GM19025 (cell line): ENCODE results near the gene CTPS2.
"Not testable (repeated sequence)": the region's sequence is repeated elsewhere in the genome, so short reads cannot be mapped to it uniquely, and the experiment has no call there.

Experiments
- ATAC-seq: cut with Tn5 transposase; IDR thresholded peaks from one replicate; pipeline ENCODE4 v1.9.1; 2021; ENCODE audit warnings: mild to moderate bottlenecking, low read depth, moderate library complexity; ENCODE audit not compliant: unreplicated experiment

Gene CTPS2

DNA sequence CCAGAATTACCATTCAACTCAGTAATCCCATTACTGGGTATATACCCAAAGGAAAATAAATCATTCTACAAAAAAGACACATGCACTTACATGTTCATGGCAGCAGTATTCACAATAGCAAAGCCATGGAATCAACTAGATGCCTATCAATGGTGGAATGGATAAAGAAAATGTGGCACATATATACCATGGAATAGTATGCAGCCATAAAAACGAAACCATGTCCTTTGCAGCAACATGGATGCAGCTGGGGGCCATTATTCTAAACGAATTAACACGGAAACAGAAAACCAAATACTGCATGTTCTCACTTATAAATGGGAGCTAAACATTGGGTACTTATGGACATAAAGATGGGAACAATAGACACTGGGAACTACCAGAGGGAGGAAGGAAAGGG lies 101.8 kb downstream of the CTPS2 start:
- ATAC-seq, result not testable (repeated sequence)

DNA sequence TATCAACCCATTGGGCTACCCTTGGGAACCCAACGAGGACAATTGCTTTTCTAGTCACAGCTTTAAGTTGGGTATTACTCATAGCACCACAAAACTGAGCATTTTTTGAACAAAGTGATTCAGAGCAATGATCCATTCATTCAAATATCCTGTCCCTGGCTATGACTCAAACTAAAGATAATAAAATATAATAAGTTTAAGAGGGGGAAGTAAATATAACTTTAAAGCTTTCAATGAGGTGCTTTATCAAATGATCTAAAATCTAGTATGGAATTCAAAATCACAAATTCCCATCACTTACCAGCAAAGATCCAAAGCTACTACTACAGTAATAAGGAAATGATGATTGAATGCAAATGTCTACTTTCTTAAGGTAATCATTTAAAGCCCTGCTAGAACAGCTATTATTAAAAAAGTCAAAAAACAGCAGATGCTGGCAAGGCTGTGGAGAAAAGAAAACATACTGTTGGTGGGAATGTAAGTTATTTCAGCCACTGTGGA lies 102.3 kb downstream of the CTPS2 start:
- no peak for ATAC-seq

DNA sequence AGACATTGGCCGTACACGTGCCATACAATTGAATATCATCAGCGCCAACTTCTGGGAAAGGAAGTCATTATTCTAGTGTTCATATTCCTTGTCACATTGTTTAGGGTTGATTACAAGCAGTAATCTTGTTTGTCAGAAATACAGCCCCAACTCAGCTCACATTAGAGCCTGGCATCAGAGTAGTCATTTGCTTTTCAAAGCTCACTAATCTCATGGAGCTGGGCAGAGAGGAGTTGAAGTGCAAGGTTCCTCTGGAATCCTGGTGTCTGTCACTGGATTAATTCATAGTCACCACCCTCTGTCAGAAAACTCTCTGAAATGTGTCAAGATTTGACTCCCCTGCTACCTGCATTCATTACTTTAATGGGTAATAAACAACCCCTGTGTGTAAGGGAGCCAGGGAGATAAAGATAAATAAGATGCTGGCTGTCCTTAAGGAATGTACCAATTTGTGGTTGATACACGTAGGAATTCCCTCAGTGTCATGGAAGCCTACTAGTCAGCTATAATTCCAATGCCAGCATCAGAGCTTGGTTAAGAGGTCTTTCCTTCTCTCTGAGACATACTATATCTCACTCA lies 106.2 kb downstream of the CTPS2 start:
- no peak for ATAC-seq

- no peak for ATAC-seq
These were observed 108.1 kb downstream of the CTPS2 start for GRCh38 chrX:16604337-16604736.

DNA sequence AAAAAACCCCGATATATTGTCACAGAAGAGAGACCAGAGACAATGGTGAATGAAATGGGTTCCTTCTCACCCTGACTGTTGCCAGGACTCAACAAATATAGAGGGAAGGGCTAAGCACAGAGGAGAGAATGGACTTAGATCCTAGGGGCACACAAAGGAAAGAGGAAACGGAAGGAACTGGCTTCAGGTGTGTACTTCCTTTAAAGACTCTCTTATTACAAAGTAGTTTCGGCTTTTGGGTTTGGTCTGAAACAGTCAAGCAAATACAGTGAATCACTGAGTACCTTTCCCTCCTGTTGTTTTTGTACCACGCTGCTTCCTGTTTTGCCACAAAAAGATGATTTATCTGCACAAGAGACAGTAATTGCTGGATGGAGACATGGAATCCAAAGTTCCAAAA lies 108.6 kb downstream of the CTPS2 start:
- no peak for ATAC-seq

- not testable (repeated sequence) for ATAC-seq
These were observed 109.2 kb downstream of the CTPS2 start for GRCh38 chrX:16603235-16603634.

GRCh38 chrX:16601885-16602284 lies 110.6 kb downstream of the CTPS2 start:
- ATAC-seq, result no peak

- no peak for ATAC-seq
These were observed 118.0 kb downstream of the CTPS2 start for GRCh38 chrX:16594490-16594889.

- no peak for ATAC-seq
These were observed 118.7 kb downstream of the CTPS2 start for GRCh38 chrX:16593801-16594200.

DNA sequence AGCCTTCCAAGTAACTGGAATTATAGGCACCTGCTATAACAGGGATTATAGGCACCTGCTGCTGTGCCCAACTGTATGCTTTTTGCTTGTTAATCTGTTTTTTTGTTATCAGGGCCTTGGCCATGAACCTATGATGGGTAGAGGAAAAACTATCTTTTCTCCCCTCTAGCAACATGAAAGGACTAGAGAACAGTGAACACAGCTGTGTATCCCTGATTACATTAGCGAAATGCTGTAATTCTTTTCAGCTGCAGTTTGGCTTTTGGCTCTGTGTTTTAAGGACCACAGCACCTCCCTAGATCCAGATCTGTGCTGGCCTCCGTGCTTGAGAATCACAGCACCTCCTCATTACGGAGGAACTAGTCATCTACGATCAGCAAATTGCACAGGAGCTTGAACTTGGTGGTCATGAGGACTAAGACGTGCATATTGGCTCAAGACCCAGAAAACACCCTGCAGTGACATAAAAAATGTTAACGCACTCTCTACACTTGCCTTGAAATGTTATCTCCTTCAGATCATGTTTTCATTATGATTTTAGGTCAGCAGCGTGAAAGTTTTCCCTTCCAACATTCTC lies 120.2 kb downstream of the CTPS2 start:
- ATAC-seq, result no peak

GRCh38 chrX:16589826-16590225 lies 122.6 kb downstream of the CTPS2 start:
- no peak for ATAC-seq

DNA sequence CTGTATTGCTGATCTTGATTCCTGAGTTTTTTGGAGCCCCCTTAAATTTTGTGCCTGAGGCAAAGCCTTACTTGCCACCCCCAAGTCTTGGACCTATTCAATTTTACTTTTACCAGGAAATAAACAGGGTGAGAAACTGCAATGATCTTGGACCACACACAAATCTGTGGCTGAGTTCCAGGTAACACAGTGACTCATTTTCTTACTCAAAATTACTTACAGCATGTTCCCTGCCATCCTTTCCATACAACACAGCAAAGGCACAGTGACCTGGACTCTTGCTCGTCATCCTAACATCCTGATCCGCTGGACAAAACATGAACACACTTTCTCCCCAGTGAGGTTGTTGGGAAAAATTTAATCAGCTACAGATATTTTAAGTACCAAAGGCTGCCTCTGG lies 123.3 kb downstream of the CTPS2 start:
- ATAC-seq, result no peak

- no peak for ATAC-seq
These were observed 124.2 kb downstream of the CTPS2 start for GRCh38 chrX:16588266-16588665.

DNA sequence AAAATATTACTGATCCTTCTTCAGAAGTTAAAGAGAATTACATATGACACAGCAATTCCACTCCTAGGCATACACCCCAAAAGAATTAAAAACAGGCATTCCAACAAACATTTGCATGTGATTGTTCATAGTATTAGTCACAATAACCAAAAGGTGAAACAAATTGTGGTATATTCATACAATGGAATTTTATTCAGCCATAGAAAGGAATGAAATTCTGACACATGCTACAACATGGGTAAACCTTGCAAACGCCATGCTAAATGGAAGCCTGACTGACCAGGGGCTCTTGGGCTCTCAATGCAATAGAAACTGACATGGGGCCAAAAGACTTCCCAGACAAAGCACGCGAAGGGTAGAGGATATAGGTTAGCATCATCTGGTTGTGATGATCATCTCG lies 124.6 kb downstream of the CTPS2 start:
- ATAC-seq, result no peak

DNA sequence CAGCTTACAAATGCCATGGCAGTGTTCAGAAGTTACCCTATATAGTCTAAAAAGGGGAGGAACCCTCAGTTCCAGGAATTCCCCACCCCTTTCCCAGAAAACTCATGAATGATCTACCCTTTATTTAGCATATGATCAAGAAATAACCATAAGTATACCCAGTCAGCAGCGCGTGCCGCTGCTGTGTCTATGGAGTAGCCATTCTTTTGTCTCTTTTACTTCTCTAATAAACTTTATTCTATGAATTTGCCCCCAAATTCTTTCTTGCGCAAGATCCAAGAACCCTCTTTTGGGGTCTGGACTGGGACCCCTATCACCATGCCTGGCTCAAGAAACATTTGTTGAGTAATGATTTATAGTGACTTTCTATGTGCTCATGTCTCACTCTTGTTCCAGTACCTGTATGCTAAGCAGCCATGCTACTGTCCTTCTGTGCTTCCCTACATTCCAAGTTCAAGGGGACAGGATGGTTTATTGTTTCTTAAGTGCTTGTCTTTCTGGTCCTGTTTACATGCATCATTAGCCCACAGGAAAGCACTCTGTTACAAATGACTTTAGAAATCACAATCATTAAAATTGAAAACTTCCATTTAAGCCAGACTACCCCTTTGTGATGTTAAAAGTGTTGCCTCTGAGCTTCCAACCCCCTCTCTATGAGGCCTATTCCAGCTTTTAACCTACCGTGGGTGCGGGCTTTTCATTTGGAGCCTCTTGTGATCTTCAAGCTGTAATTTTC lies 125.9 kb downstream of the CTPS2 start:
- no peak for ATAC-seq

DNA sequence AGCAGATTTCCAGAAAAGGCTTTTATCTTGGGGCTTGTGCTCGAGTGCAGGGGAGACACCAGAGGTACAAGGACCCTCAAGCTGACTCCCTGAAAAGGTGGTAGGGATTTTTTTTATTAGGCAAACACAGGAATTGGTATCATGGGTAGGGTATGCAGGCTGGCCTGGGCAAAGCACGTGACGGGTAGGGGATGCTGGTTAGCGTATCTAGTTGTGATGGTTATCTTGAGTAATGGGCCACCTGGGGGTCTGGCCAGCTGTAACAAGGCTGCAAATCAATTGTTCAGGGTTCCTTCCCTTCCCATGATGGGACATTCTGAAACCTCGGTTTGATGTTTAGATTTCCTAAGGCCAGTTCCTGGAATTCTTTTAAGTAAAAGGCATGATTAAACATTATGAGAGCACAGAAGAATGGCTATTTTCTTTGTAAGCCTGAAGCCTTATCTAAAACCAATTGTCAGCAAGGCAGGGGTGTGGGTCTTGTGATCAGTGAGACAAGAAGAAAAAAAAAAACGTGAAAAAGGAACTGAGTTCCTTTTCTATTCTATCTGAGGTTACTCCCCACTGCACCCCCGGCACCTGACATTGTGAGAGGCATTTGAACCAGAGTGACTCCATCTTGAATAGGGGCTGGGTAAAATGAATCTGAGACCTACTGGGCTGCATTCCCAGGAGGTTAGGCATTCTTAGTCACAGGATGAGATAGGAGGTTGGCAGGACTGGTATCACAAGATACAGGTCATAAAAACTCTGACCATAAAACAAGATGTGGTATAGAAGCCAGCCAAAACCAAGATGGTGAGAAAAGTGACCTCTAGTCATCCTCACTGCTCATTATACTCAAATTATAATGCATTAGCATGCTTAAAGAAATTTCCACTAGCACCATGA lies 126.7 kb downstream of the CTPS2 start:
- ATAC-seq, result no peak

GRCh38 chrX:16580004-16580797 lies 132.3 kb downstream of the CTPS2 start:
- not testable (repeated sequence) for ATAC-seq

GRCh38 chrX:16579517-16579916 lies 133.0 kb downstream of the CTPS2 start:
- ATAC-seq, result no peak

DNA sequence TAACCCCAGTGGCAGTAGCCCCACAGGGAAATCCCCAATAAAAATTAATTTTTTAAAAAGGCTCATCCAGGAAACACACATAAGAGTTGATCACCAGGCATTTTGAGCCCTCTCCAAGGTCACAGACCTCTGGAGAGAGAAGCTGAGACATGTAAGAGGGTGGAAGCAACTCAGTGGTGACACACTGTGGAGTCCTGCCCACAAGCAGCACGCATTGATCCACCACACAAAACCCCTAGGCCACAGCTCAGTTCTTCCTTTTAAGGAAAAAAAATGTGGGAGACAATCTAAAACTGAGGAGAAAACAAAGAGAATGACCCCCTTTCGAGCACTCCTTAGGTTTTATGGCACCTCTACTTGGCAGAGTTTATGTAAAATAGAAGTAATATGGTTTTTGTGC lies 134.3 kb downstream of the CTPS2 start:
- no peak for ATAC-seq

DNA sequence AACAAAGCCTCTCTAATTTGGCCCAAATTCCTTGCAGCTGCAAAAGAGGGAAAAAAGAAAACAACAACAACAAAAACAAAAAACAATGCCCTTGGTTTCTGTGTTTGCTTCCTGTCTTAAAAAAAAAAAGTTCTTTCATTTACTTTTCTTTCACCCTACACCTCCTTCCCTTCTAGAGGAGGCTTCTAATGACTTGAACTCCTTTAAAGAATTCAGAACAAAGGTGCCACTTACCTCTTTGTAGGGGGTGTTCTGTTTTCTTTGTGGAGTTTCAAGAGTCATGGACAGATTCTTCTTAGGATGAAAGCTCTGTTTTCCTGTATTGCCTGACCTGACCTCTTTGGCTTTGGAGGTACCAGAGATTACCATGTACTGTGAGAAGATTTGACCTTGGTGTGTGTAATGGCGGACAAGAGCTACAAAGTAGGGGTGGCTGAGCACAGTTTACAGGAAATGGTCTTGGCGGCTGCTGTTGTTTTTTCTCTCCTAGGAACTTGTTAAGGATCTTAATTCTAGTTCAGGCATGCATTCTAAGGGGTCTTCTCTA lies 134.9 kb downstream of the CTPS2 start:
- no peak for ATAC-seq
